Hematopoietic multipotent progenitor cell treated with erythropoietin and hydrocortisone succinate and interleukin-3 and kit ligand, for 15 days (in vitro differentiated cells): Measurements from ENCODE around the gene BCAS1.
A peak's percentile ranks its signal among the peaks of the same experiment; 100 is the strongest.

Experiments
- DNase-seq: peaks from one replicate; pipeline ENCODE4 v3.0.0-alpha.2; 2015; ENCODE audit warnings: low spot score

The BCAS1 gene

GRCh38 chr20:53925651-53926401 is 144.6 kb downstream of the BCAS1 start:
- DNase-seq = no peak

- no peak for DNase-seq
These were observed 146.6 kb downstream of the BCAS1 start for GRCh38 chr20:53923566-53924369.

DNA sequence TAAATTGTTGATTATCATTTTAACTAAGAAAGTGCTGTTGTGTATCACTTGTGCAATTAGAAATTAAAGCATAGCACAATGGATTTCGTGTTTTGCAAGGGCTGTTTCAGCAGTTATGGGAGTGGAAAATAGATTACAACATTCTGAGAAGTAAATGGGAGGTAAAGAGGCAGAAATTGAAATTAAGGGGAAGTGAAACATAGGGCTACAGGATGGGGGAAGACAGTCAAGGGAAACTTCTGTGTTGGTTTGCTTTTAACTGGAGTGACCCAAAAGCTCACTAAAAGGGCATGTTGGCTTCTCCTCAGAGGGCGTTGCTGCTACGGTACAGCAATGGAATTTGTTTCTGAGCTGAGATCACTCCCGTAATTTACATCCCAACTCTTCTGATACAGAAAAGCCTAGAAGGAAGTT is 147.5 kb downstream of the BCAS1 start:
- no peak for DNase-seq

DNA sequence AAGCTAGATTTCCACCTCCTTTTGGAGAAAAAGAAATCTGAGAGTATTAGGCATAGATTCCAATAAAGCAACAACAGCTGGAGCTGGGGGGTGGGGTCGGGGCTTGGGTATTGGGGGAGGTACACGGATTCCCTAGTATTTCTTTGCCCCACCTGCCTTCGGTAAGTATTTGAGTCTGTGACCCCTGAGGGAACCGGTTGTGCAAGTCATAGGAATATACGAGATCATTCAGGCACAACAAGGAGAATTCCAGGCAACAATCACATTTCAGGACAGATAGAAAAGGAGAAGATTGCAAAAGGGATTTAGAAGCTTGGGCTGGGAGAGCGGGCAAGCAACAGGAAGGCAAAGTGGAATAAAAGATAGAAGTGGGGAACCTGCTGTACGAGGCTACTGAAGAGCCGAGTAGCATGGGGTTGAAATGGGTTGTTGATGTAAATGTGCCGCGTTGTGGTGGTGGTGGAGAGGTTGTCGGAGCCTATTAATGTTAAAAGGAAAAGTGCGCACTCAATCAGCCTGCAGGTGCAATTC is 148.9 kb downstream of the BCAS1 start:
- DNase-seq = no peak

DNA sequence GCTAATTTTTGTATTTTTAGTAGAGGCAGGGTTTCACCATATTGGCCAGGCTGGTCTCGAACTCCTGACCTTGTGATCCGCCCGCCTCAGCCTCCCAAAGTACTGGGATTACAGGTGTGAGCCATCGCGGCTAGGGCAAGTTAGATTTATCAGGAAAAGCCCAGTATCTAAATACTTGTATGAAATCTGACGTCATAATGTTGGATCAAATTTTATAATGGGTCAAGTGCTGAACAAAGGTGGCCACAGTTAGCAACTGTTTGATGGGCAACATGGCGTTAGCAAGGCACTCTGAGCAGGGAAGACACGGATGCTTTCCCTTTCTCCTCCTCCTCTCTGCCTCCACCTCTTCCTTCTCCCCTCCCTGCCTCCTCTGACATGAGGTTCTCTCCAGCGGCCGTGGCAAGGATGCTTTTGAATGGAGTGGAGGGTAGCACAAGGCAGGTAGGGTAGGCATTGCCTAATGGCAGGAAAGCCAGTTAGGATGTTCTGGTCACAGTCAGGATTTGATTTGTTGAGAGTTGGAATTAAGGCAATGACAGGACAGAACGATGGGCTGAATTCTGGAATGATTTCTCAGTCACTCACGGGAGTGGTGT is 149.6 kb downstream of the BCAS1 start:
- DNase-seq = no peak

GRCh38 chr20:53919886-53920285 is 150.5 kb downstream of the BCAS1 start:
- no peak for DNase-seq

- no peak for DNase-seq
These were observed 151.4 kb downstream of the BCAS1 start for GRCh38 chr20:53918949-53919361.

- DNase-seq = no peak
These were observed 152.4 kb downstream of the BCAS1 start for GRCh38 chr20:53918020-53918311.

- DNase-seq = peak; percentile 38
These were observed 153.0 kb downstream of the BCAS1 start for GRCh38 chr20:53917145-53918019.

- DNase-seq = no peak
These were observed 154.3 kb downstream of the BCAS1 start for GRCh38 chr20:53916173-53916512.

- peak; percentile 90 for DNase-seq
These were observed 154.8 kb downstream of the BCAS1 start for GRCh38 chr20:53915446-53916172.

GRCh38 chr20:53914781-53915445 is 155.5 kb downstream of the BCAS1 start:
- DNase-seq = no peak

DNA sequence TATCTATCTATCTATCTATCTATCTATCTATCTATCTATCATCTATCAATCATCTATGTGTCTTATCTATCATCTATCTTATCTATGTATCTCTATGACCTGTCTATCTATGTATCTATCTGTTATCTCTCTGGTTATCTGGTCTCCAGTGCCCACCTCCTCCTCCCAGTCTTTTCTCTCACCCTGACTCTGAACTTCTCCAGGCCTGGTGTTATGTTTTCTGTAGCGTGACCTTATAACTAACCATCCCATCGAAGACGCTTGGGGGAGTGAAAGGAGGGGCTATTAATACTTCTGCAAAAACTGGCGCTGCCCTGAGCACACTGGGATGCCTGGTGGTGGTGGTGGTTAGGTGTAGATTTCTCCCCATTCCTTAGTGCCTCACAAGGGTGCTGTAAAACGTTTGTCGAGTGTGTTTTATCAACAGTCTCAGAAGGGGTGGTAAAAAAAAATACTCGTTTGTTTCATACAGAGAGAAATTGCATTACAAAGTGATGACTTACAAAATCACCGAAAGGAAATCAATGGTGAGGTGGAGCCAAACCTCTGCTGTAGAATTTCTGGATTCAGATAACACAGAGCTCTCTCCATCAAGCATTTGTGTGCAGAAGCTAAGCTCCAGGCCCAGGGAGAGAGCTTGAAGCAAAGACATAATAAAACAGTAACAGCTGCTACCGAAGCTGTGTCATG is 156.2 kb downstream of the BCAS1 start:
- DNase-seq = no peak

DNA sequence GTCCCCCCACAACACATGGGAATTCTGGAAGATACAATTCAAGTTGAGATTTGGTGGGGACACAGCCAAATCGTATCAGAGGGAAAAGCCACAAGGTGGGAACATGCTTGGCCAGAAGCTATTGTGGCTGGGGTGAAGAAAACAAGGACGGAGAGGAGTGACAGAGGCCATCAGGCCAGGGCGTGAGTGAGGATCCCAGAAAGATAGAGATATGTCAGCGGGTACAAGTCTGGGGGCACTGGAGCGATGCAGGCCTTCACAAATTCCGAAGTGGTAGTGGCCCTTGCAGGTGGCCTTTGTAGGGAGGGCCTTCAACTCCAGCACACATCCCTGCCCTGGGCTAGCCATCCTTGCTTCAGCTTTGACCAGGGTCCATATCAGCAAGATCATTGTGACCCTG is 159.1 kb downstream of the BCAS1 start:
- DNase-seq = no peak

DNA sequence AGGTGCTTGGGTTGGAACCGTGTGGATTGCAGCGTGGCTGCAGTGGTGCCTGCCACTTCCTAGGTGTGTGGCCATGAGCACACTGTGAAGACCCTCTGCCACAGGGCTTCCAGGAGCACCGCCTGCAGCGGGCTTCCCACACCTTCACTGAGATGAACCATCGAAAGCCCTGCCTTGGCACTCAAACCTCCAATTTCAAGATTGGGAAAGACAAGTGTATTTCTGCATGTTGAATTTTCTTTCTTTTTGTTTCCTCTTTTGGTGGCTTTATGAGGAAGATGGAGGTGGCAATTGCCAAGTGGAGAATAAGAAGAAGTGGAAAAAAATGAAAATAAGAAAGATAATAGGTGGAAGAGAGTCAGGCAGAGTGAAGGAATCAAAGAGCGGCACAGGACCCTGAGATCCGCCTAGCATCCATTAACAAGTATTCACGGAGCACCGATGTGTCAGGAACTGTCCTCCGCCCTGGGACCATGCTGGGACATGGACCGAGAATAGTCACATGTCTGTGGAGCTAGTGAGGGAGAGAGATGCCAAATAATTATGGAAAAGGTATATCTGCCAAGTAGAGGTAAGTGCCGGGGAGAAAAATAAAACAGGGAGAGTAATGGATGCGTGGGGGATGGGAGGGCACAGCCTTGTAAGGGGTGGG is 159.9 kb downstream of the BCAS1 start:
- no peak for DNase-seq

GRCh38 chr20:53907968-53908751 is 162.2 kb downstream of the BCAS1 start:
- DNase-seq = no peak

DNA sequence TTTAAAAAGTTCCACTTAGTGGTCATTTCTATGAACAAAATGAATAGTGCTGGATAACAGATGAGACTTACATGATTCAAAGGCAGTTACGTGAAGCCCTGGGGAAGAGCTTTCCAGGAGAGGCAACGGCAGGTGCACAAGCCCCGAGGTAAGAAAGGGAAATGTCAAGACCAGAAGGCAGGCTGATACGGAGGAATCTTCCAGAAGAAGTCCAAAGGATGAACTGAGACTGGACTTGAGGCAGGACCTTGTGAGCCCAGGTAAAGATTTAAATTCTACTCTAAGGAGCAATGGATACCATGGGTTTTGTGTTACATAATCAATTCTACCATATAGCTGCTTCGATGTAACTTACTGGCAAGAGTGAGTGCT is 164.6 kb downstream of the BCAS1 start:
- no peak for DNase-seq

DNA sequence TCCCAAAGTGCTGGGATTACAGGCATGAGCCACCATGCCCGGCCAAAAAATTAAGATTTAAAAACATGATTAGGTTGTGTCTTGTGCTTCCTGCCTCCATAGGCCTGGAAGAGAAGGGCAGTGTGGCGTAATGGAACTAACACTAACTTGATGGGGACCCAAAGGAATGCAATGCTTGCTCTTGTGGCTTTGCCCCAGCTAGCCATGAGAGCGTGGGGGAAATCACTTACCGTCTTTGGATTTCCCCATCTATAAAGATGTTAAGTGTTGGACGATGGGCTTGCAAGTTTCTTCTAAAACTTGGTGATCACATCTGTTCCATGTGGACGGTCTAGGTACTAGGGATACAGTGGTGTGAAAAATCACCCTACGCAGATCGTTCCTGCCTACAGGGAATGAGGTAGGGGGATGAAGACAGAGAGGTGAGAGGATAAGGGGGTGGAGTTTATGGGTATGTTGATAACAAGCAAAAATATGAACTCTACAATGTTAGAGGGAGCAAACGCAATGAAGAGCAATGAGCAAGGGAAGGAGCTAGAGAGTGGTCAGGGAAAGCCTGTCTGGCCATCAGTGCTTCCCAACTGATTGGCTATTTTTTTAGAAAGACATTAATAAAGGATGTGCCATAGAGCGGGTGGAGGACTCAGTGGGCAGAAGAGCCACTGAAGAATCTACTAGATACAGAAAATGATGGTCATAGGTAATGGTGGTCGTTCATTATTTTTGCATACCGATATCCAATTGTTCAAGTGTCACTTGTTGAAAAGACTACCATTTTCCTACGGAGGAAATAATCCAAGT is 165.2 kb downstream of the BCAS1 start:
- DNase-seq = no peak
